Myocyte (in vitro differentiated cells): ENCODE measurements around the gene GUCA2B. TPM values are rescaled to one million over a fixed set of nuclear protein-coding genes. Genes with fewer than 3 reads are reported as not detected.

ENCODE experiments used
- DNase-seq: peaks from one replicate; pipeline ENCODE4 v3.0.0-alpha.2; 2012; ENCODE audit warnings: low read depth
- total RNA-seq: library from RNA; depleted of rRNA; stranded (reverse); fragments of >200 nt; gene quantifications from 2 replicates; pipeline ENCODE4 v1.2.3, GENCODE V29; 2014

The GUCA2B gene
- total RNA-seq, 1 donor from 2014 or later, result not detected

- no peak for DNase-seq
These were observed 30.7 kb downstream of the GUCA2B start for GRCh38 chr1:42183957-42184268.

- no peak for DNase-seq
These were observed 31.4 kb downstream of the GUCA2B start for GRCh38 chr1:42184616-42185015.

- DNase-seq, result peak; percentile 84
These were observed 32.9 kb downstream of the GUCA2B start for GRCh38 chr1:42186152-42186551.

- DNase-seq, result peak; percentile 44
These were observed 37.0 kb downstream of the GUCA2B start for GRCh38 chr1:42189931-42190853.

- DNase-seq, result no peak
These were observed 38.1 kb downstream of the GUCA2B start for GRCh38 chr1:42191319-42191718.

- no peak for DNase-seq
These were observed 38.9 kb downstream of the GUCA2B start for GRCh38 chr1:42192106-42192505.

GRCh38 chr1:42195841-42196240 is 42.6 kb downstream of the GUCA2B start:
- no peak for DNase-seq

- DNase-seq, result no peak
These were observed 45.0 kb downstream of the GUCA2B start for GRCh38 chr1:42198251-42198650.

GRCh38 chr1:42201986-42202385 is 48.8 kb downstream of the GUCA2B start:
- no peak for DNase-seq

Other genes with a start within 250 kb of the GUCA2B start
- gene HIVEP3, start 234.5 kb upstream of the GUCA2B start, total RNA-seq, result 1.8 and 2.0 TPM in 2 replicates
- gene GUCA2A, start 11.3 kb downstream of the GUCA2B start, total RNA-seq, result not detected in 2 replicates
- gene FOXJ3, start 181.8 kb downstream of the GUCA2B start, total RNA-seq, result 45.1 and 47.4 TPM in 2 replicates
- gene RIMKLA, start 227.4 kb downstream of the GUCA2B start, total RNA-seq, result not detected in 2 replicates